Stomach (tissue), 4 donors: ENCODE data around the gene MANBA.

ENCODE experiments used
- POLR2A ChIP-seq, 4 donors: fragments of 450-650 bp; IDR thresholded peaks; one replicate each; pipeline ENCODE4 v1.6.1; 2016; ENCODE audit warnings: antibody characterized with exemption in 4 of 4, control low read depth in 2 of 4, mild to moderate bottlenecking in 1 of 4, moderate library complexity in 1 of 4
- TF ChIP-seq, protein P1 (sequence below), 7 experiments: fragments of 450-650 bp in 4 of 7; fragments of 200-600 bp in 3 of 7; sonication (generic) in 3 of 7; IDR thresholded peaks; one replicate each; pipeline ENCODE4 v1.5.1; 2016 to 2019; ENCODE audit warnings: antibody characterized with exemption in 7 of 7, control low read depth in 2 of 7, mild to moderate bottlenecking in 1 of 7

DNA sequence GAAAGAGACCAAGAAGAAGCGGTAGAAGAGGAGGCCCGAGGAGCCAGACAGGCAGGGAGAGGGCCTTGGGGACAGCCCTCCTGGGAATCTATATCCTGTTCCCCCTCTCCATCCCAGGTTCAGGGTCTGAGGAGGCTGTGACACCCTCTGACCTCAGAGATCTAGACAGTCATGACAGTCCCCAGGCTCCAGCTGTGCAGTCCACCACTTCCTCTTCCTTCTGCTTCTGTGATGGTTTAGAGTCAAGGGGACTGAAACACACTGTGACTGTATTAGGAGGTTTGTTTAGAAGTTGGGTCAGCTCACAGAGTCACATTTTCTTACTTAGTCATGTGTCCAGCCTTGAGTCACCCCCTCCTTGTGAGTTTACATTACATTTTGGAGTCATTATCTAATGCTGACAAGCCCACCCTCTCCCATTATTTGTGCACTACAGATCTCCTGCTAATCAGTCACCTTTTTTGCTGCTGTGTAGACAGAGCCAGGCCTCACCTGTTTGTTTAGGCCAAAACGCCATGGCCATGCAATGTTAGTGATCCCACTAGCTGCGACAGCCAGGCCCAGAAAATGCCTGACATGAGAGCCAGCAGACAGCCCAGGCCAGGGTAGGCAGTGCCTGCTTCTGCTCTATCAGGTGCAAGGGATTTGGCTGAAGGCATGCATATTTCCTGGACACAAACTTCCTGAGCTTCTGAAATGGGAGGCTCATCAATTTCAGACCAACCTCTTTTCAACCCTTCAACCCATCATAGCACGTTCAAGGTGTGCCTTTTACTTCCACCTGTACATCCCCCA is 26.0 kb downstream of the MANBA start:
- TF ChIP-seq, protein P1, sequence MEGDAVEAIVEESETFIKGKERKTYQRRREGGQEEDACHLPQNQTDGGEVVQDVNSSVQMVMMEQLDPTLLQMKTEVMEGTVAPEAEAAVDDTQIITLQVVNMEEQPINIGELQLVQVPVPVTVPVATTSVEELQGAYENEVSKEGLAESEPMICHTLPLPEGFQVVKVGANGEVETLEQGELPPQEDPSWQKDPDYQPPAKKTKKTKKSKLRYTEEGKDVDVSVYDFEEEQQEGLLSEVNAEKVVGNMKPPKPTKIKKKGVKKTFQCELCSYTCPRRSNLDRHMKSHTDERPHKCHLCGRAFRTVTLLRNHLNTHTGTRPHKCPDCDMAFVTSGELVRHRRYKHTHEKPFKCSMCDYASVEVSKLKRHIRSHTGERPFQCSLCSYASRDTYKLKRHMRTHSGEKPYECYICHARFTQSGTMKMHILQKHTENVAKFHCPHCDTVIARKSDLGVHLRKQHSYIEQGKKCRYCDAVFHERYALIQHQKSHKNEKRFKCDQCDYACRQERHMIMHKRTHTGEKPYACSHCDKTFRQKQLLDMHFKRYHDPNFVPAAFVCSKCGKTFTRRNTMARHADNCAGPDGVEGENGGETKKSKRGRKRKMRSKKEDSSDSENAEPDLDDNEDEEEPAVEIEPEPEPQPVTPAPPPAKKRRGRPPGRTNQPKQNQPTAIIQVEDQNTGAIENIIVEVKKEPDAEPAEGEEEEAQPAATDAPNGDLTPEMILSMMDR (IDR thresholded peaks at IDR 0.05): no peak
- TF ChIP-seq POLR2A (IDR thresholded peaks at IDR 0.05): no peak
